Mesodermal cell (in vitro differentiated cells): Measurements from ENCODE around the gene ARHGAP15.

Experiments used
- H3K27ac ChIP-seq: 2 replicates; pipeline ENCODE4 v1.7.0; 2013; ENCODE audit warnings: mild to moderate bottlenecking, low read depth, low read length, moderate library complexity; ENCODE audit not compliant: severe bottlenecking
- H3K36me3 ChIP-seq: 2 replicates; pipeline ENCODE4 v1.7.1; 2013; ENCODE audit warnings: mild to moderate bottlenecking, low read length, moderate library complexity; ENCODE audit not compliant: control insufficient read depth, insufficient read depth
- H3K4me1 ChIP-seq: one replicate; pipeline ENCODE4 v1.7.1; 2013; ENCODE audit warnings: mild to moderate bottlenecking, low read length; ENCODE audit not compliant: insufficient read depth, control insufficient read depth, poor library complexity, severe bottlenecking
- H3K4me3 ChIP-seq: 2 replicates; pipeline ENCODE4 v1.7.0; 2013; ENCODE audit warnings: low read length, control low read depth, mild to moderate bottlenecking; ENCODE audit not compliant: insufficient read depth, poor library complexity, severe bottlenecking; ENCODE audit errors: extremely low read depth
- H3K9me3 ChIP-seq: 2 replicates; pipeline ENCODE4 v1.7.1; 2013; ENCODE audit warnings: mild to moderate bottlenecking, low read length, moderate library complexity; ENCODE audit not compliant: control insufficient read depth
- WGBS, 2 experiments: methylation state at CpG; one replicate each; pipeline ENCODE4 v1.1.5; 2013; ENCODE audit warnings: missing lambda C conversion rate in 2 of 2; ENCODE audit not compliant: insufficient coverage in 2 of 2; 5-methylcytosine and 5-hydroxymethylcytosine counted together

Gene ARHGAP15

DNA sequence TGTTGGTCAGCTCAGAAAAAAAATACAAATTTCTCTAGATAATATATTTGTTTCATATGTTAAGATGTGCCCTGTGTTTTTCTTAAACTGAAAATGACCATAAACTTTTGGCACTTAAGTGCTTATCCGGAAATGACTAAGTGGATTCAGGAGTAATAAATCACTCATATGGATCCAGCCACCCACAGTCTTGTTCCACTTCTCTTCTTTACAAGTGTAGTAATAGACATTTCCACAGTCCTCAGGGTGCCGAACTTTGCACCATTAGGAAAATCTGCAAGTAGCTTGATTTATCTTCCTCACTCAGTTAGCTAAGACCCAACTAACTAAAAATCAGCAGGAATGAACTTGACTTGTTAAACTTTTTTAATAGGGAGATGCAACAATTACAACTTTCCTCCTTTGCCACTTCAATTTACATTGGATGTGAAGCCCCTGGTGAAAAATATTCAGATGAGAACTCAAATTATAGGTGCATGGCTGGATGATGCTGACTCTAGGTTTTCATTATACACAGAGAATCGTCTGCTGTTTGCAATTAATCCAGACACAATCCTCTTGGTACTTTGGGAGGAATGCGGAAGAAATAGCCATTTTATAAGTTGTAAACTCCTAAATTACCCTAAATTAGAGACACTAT, 322.5 kb downstream of the ARHGAP15 start:
- WGBS, 2 experiments = 100% methylated on average over 1 of the region's 4 CpGs; no CpG with 5 or more reads in 1 of the 2 experiments
- no peaks in the 10 kb centered on the region for H3K36me3 ChIP-seq
- H3K9me3 ChIP-seq = no peaks in the 10 kb centered on the region

DNA sequence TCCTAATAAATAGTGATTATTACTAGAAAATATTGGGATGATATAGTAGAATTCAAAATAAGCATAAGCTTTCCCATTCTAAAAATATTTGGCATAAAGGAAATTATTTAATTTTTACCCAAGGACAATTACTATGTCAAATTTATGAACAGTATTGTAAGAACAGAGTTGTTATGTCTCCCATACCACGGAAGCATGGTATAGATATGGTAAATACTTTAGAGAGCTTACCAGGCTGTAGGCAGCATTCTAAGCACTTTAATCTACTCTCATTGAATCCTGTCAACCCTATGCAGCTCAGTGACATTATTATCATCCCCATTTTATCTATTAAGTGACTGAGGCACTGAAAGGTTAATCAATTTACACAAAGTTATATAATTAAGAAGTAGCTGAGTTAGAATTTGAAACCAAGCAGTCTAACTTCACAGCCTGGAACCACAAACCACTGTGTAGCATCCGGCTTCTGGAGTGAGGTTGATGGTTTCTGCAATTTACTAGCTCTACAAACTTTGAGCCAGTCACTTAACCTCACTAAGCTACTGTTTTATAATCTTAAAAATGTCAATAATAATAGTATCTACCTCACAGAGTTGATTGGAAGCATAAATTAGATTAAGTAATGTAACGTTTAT, 323.7 kb downstream of the ARHGAP15 start:
- Histone ChIP-seq H3K27ac (no peak overlapping the region), H3K4me1 (no peaks in the 10 kb centered on the region), H3K9me3 (no peaks in the 10 kb centered on the region), H3K4me3 (no peak overlapping the region), H3K36me3 (no peaks in the 10 kb centered on the region)
- WGBS, 2 experiments = no CpG with 5 or more reads among the region's 3 CpGs

More for the DNA sequence above, 322.5 kb downstream of the ARHGAP15 start:
- no peak overlapping the region for H3K4me3 ChIP-seq
- H3K27ac ChIP-seq = no peak overlapping the region
- H3K4me1 ChIP-seq = no peaks in the 10 kb centered on the region

DNA sequence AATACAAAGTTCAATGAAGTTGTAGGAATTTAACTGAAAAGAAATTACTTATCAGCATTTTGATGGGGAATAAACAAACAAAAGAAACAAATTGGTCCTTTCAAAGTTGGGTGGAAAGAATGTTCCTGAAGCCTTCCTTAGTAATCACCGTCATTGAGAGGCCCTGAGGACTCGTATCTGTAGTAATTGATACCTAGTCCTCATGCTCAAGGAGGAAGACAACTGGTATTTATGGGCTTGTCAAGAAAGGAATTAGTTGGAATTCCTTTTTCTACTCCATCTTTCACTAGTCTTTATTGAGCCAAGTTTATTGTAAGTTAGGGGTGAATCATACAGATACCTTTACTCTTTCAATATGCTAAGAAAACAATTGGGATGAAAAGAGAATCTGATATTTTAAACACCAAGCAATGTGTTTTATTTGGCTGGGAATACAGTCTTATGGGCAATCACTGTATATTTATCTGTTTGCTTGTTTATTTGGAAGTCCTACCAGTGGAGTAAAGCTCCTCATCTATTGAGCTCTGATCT, 324.8 kb downstream of the ARHGAP15 start:
- WGBS, 2 experiments = 100% methylated on average over 1 of the region's 2 CpGs; no CpG with 5 or more reads in 1 of the 2 experiments
- H3K9me3 ChIP-seq = no peaks in the 10 kb centered on the region
- H3K36me3 ChIP-seq = no peaks in the 10 kb centered on the region
- no peaks in the 10 kb centered on the region for H3K4me1 ChIP-seq
- H3K4me3 ChIP-seq = no peak overlapping the region
- H3K27ac ChIP-seq = no peak overlapping the region

DNA sequence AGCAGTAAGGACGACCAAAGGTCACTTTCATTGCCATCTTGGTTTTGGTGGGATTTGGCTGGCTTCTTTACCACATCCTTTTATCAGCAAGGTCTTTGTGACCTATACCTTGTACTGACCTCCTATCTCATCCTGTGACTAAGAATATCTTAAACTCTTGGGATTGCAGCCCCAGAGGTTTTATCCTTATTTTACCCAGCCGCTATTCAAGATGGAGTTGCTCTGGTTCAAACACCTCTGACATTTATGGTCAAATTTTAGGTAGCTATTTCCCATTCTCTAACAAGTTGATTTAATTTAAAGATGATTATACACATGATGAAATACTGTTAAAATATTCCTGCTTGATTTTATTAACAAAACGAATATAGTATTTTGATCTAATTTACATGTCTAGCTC, 326.1 kb downstream of the ARHGAP15 start:
- H3K9me3 ChIP-seq = no peaks in the 10 kb centered on the region
- H3K27ac ChIP-seq = no peak overlapping the region
- no peak overlapping the region for H3K4me3 ChIP-seq
- WGBS, 2 experiments = no CpG with 5 or more reads among the region's 3 CpGs
- H3K36me3 ChIP-seq = no peaks in the 10 kb centered on the region
- H3K4me1 ChIP-seq = no peaks in the 10 kb centered on the region

DNA sequence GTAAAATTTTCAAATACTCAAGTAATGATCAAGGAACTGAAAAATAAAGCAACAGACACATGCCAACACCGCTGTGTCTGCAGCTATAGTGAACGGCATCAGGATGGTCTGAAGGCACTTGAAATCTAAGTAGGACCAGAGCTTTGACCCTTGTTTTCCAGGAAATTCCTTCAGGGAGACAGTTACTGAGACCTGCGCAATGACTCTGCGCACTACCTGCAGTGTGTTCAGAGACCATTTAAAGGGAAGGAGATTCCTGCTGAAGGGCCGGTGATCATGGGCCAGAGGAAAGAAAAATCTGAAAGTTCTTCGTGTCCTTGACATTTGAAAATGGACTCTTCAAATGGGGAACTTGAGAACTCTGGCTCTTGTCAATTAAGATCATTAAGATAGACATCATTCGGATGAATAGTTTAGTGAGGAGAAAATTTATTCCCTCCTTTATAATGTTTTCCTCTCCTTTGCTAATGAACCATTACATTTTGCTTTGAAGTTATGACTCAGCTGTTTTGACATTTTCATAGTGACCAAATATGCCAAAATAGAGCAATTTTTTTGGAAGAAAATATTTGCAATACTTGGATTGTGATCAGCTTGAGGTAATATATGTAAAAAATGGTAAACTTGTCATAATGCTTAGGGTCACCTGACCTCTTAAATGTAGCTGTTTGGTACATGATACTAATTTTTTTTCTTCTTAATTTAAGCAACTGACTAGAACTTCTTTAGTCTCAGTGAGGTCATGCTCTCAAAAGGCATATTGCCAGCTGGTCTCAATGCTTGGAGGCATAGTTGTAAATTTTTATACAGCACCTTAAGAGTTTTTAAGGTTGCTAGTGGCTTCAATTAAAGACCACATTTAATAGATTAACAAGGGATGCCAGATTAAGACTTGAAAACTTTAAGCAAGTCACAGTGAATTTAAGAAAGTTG, 329.3 kb downstream of the ARHGAP15 start:
- H3K4me1 ChIP-seq = no peaks in the 10 kb centered on the region
- no peaks in the 10 kb centered on the region for H3K9me3 ChIP-seq
- WGBS, 2 experiments = 92 to 93% methylated on average over 5 to 6 of the region's 7 CpGs
- no peaks in the 10 kb centered on the region for H3K36me3 ChIP-seq
- no peak overlapping the region for H3K27ac ChIP-seq
- H3K4me3 ChIP-seq = no peak overlapping the region

DNA sequence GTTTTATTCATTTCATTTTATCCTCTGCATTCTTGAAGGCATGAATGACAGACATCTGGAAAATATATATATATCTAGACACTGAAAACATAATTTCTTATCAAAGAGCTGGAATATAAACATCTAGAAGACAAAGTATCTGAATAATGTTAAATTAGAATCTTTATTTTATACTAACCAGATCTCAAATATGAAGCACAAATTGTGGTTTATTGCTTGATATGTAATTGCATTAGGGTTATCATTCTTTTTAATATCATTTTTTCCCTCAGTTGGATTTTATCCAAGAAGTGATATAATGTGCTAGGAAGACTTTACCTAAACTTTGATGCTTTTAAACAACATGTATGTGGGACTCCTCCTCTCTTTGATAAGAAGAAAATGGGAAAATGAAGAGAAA, 331.2 kb downstream of the ARHGAP15 start:
- Histone ChIP-seq H3K36me3 (no peaks in the 10 kb centered on the region), H3K4me1 (no peaks in the 10 kb centered on the region), H3K9me3 (no peaks in the 10 kb centered on the region), H3K27ac (no peak overlapping the region), H3K4me3 (no peak overlapping the region)

DNA sequence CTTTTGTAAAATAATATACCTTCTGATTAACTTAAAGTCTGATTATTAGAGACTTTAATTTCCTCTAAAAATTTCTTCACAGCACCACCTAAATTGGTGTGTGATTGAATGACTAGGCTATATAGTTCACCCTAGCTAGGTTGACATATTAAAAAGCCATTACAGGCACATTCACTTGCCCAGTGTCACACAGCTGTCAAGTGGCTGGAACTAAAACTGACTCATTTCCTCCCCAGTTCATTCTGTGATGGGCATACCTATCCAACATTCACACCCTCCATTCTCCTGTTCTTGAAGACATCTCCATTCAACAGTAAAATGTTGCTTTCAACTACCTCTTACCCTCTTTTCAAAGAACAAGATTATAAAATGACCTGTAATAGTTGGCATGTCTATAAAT, 334.5 kb downstream of the ARHGAP15 start:
- H3K4me1 ChIP-seq = no peaks in the 10 kb centered on the region
- no peaks in the 10 kb centered on the region for H3K9me3 ChIP-seq
- H3K36me3 ChIP-seq = no peaks in the 10 kb centered on the region
- H3K4me3 ChIP-seq = no peak overlapping the region
- H3K27ac ChIP-seq = no peak overlapping the region

DNA sequence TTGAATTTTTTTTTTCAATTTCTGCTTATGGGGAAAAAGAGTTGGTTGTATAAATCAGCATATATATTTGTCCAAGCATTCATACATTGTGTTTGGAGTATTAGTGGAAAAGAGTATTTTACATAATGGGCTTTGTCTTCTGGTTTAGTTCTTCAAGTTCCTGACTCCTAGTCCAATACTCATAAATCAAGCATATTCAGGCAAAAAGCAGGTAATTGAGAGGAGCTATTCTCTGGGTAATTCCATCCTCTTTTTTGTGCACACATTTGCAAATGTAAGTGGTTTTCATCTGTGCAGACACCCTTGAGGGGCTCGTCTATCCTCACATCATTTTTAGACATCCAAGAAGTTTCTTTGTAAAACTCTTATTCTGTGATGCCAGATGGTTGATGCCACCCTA, 337.2 kb downstream of the ARHGAP15 start:
- Histone ChIP-seq H3K4me1 (no peaks in the 10 kb centered on the region), H3K27ac (no peak overlapping the region), H3K36me3 (no peaks in the 10 kb centered on the region), H3K9me3 (no peaks in the 10 kb centered on the region), H3K4me3 (no peak overlapping the region)
- no CpG with 5 or more reads among the region's 1 CpG for WGBS, 2 experiments

DNA sequence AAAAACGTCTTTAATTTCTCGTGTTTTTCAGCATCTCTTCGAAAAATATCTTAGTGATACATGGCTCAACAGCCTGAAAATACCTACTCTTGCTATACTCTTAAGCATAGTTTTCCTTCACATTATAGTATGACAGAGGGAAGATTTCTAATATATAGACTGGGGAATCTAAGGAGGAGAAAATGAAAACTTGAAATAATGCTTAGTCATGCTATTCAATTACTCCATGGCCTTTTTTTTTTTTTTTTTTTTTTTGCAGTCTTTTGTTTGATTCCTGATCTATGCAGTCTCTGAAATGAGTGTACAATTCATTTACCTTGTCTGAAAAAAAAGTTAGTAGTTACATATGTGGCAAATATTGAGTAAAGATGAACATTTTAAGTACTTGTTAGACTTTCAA, 337.8 kb downstream of the ARHGAP15 start:
- Histone ChIP-seq H3K36me3 (no peaks in the 10 kb centered on the region), H3K4me3 (no peak overlapping the region)
- 100% methylated on average over 2 of the region's 3 CpGs; no CpG with 5 or more reads in 1 of the 2 experiments for WGBS, 2 experiments

DNA sequence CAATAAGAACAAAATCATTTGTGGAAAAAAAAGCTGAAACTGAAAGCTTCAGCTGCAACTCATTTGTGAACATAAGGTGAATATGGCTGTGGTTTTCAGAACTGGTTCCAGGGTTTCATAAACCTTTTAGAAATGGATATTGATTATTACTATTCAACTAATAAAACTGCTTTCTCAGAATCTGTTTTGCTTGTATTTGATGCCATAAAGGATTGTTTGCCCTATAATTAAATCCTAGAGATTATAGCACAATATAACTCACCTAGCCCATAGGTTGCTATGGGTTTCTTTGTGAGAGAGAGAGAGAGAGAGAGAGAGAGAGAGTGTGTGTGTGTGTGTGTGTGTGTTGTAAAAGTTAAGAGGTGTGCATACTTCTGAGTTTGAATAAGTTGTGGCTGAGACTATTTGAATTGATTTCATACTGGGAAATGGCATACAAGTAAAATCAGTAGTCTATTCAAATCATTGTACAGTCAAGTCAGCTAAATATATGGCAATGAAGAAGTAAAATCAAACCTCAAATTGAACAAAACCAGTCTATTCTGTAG, 339.2 kb downstream of the ARHGAP15 start:
- H3K27ac ChIP-seq = no peak overlapping the region

More for the DNA sequence above, 337.8 kb downstream of the ARHGAP15 start:
- Histone ChIP-seq H3K27ac (no peak overlapping the region), H3K9me3 (no peaks in the 10 kb centered on the region), H3K4me1 (no peaks in the 10 kb centered on the region)

More for the DNA sequence above, 339.2 kb downstream of the ARHGAP15 start:
- peaks cover under 1% of the 10 kb centered on the region for H3K4me1 ChIP-seq
- no peak overlapping the region for H3K4me3 ChIP-seq
- no peaks in the 10 kb centered on the region for H3K9me3 ChIP-seq
- no peaks in the 10 kb centered on the region for H3K36me3 ChIP-seq
